Common myeloid progenitor, CD34-positive (primary cell): Measurements from ENCODE around the gene GPRIN2. TPM values are rescaled to one million over a fixed set of nuclear protein-coding genes. Genes with fewer than 3 reads are reported as not detected.
"Not testable (repeated sequence)": the region's sequence is repeated elsewhere in the genome, so short reads cannot be mapped to it uniquely, and the experiment has no call there.

Experiments
- CTCF ChIA-PET: fragments of 350-600 bp; sonication (Branson Sonifier 250); formaldehyde crosslinking; loops from one replicate; lab custom pipeline; 2021; ENCODE audit warnings: antibody characterized with exemption; lab: Charles Lee
- POLR2A ChIA-PET: fragments of 350-600 bp; sonication (Branson Sonifier 250); formaldehyde crosslinking; loops from one replicate; lab custom pipeline; 2021; ENCODE audit warnings: antibody characterized with exemption; lab: Charles Lee
- DNase-seq, 3 donors: peaks; one replicate each; pipeline versions ENCODE4 v3.0.0 to v3.0.0-alpha.2; 2013
- H3K27ac ChIP-seq, 2 experiments: 1 replicate in 1 of 2; 2 replicates in 1 of 2; pipeline ENCODE4 v1.7.0; 2013; ENCODE audit warnings: inconsistent platforms in 2 of 2, low read length in 2 of 2, mild to moderate bottlenecking in 2 of 2, low read depth in 1 of 2, moderate library complexity in 1 of 2; ENCODE audit not compliant: severe bottlenecking in 2 of 2, insufficient read depth in 1 of 2, poor library complexity in 1 of 2
- H3K27me3 ChIP-seq, 5 experiments: replicated peaks in 2 of 5; 1 replicate in 3 of 5; 2 replicates in 2 of 5; pipeline versions ENCODE4 v1.6.1 to v1.7.0; 2013; ENCODE audit warnings: low read length in 4 of 5, mild to moderate bottlenecking in 2 of 5, moderate library complexity in 2 of 5, inconsistent platforms in 1 of 5; ENCODE audit not compliant: insufficient read depth in 5 of 5, control insufficient read depth in 4 of 5
- H3K36me3 ChIP-seq, 4 experiments: 1 replicate in 2 of 4; 2 replicates in 2 of 4; pipeline versions ENCODE4 v1.6.1 to v1.7.0; 2013; ENCODE audit warnings: low read length in 3 of 4, control low read depth in 1 of 4, mild to moderate bottlenecking in 1 of 4; ENCODE audit not compliant: control insufficient read depth in 4 of 4, insufficient read depth in 4 of 4
- H3K4me1 ChIP-seq, 4 experiments: 1 replicate in 3 of 4; 2 replicates in 1 of 4; pipeline versions ENCODE4 v1.6.1 to v1.7.1; 2013; ENCODE audit warnings: low read length in 3 of 4, mild to moderate bottlenecking in 3 of 4, control low read depth in 1 of 4, inconsistent platforms in 1 of 4, moderate library complexity in 1 of 4; ENCODE audit not compliant: control insufficient read depth in 4 of 4, insufficient read depth in 4 of 4; ENCODE audit errors: control extremely low read depth in 1 of 4
- H3K4me3 ChIP-seq, 7 experiments: 1 replicate in 4 of 7; 2 replicates in 3 of 7; pipeline versions ENCODE4 v1.5.1 to v1.7.0; 2013; ENCODE audit warnings: mild to moderate bottlenecking in 7 of 7, low read length in 6 of 7, moderate library complexity in 6 of 7, inconsistent platforms in 2 of 7, low read depth in 2 of 7, control low read depth in 1 of 7; ENCODE audit not compliant: insufficient read depth in 4 of 7, control insufficient read depth in 1 of 7; ENCODE audit errors: extremely low read depth in 1 of 7
- H3K9me3 ChIP-seq, 5 experiments: 1 replicate in 4 of 5; 2 replicates in 1 of 5; pipeline versions ENCODE4 v1.6.1 to v1.7.1; 2013; ENCODE audit warnings: low read length in 4 of 5, mild to moderate bottlenecking in 2 of 5, inconsistent platforms in 1 of 5, low read depth in 1 of 5, moderate library complexity in 1 of 5; ENCODE audit not compliant: control insufficient read depth in 4 of 5, insufficient read depth in 2 of 5; ENCODE audit errors: control extremely low read depth in 1 of 5
- WGBS: methylation state at CpG from one replicate; pipeline ENCODE4 v1.1.5; 2013; ENCODE audit not compliant: insufficient coverage; 5-methylcytosine and 5-hydroxymethylcytosine counted together
- polyA plus RNA-seq: library from polyadenylated mRNA; unstranded; fragments of 120-200 nt; gene quantifications from one replicate; pipeline ENCODE4 v1.2.1, GENCODE V29; 2013

GPRIN2 gene
- polyA plus RNA-seq, result not detected

DNA sequence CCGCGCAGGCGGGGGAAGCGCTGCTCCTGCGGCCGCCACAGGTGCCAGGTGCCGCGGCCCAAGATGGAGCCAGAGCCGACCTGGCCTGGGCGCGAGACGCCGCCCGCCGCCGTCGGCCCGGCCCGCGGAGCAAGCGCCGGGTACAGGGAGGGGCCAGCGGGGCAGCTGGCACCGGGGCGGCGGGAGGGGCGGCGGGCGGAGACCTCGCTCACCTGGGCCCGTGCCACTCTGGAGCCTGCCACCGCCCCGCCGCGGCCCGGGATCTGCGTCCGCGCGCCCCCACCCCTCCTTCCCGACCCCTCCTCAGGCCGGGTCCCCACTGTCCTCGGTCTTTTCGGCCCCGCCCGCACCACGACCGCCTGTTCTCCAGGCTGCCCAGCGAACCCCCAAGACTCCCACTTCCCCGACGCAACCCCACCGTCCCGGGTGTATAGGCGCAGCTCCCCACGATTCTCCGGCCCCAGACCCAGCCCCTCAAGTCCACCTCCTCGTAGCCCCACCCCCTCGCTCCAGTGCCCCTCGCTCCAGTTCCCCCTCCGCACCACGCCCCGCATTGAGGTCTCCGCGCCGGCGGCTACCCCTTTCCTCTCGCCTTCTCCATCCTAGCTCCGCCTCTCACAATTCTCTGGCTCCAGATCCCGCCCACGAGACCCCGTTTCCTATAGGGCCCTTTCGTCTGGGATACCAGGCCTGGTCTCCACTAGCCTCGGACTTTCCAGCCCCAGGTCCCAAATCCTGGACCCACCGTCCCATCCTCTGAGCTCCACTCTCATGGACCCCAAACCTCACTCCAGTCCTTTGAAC is at the start of gene GPRIN2:
GPRIN2 (minus strand) TSS at position 144 of the 804 bp plus-strand sequence. CDS start 5,922 bp downstream, outside the sequence.
- Histone ChIP-seq H3K27ac (no peak within 1 kb of the TSS), H3K27me3 (peaks cover 7 to 87% (median 48%) of the 10 kb centered on the region in 5 experiments), H3K36me3 (no peaks in the 10 kb centered on the region), H3K4me3 (peak within 1 kb of the TSS in 6 of 7 experiments; percentile 28 to 74 (median 58)), H3K4me1 (peaks cover 0 to 14% (median 8%) of the 10 kb centered on the region in 4 experiments), H3K9me3 (no peaks in the 10 kb centered on the region)
- ChIA-PET POLR2A (interaction anchor here (1.2 kb wide), 1 partner anchor 16 kb away, joined by 3 read pairs; no protein-coding TSS in a partner anchor), CTCF (interaction anchor here (1.4 to 2.7 kb wide), 2 partner anchors 12 to 19 kb away, joined by 4 to 9 read pairs; no protein-coding TSS in a partner anchor)
- DNase-seq, result peak in 2 of 3 donors; percentile 27 to 32
- 3% methylated on average over 74 of the region's 74 CpGs for WGBS

DNA sequence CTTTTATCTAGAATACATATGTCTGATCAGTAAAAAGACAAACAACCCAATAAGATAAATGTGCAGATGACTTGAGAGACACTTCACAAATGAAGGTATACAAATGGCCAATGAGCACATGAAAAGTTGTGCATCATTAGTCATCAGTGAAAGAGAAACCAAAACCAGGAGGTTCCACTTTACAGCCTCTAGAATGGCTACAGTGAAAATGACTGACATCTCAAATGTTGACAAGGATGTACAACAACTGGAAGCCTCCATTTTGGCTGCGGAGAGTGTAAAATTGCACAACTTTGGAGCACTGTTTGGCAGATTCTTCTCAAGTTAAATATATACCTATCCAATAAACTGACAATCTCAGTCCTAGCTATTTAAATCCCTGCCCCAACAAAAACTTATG is 44.1 kb upstream of the GPRIN2 start:
- H3K4me3 ChIP-seq, H3K36me3 ChIP-seq, CTCF ChIA-PET, H3K27ac ChIP-seq, POLR2A ChIA-PET, H3K27me3 ChIP-seq, H3K4me1 ChIP-seq, H3K9me3 ChIP-seq, DNase-seq: not testable (repeated sequence)
- no CpG with 5 or more reads among the region's 1 CpG for WGBS

- peak overlapping the region in 4 of 7 experiments; percentile 36 to 68 (median 44) for H3K4me3 ChIP-seq
- DNase-seq, result peak in 1 of 3 donors; percentile 30
These were observed 41.3 kb upstream of the GPRIN2 start for GRCh38 chr10:46597616-46598246.

GRCh38 chr10:46596570-46596969 is 40.1 kb upstream of the GPRIN2 start:
- CTCF ChIA-PET, POLR2A ChIA-PET, H3K27me3 ChIP-seq, H3K27ac ChIP-seq, H3K4me1 ChIP-seq, H3K36me3 ChIP-seq, H3K9me3 ChIP-seq: not testable (repeated sequence)
- H3K4me3 ChIP-seq, result peak overlapping the region in 1 of 7 experiments; percentile 47
- DNase-seq, result peak in 1 of 3 donors; percentile 25
- WGBS, result no CpG with 5 or more reads among the region's 4 CpGs

More at GRCh38 chr10:46597616-46598246, 41.3 kb upstream of the GPRIN2 start:
- H3K4me1 ChIP-seq, H3K9me3 ChIP-seq, H3K27me3 ChIP-seq, H3K36me3 ChIP-seq, POLR2A ChIA-PET, H3K27ac ChIP-seq, CTCF ChIA-PET: not testable (repeated sequence)
- WGBS, result no CpG with 5 or more reads among the region's 44 CpGs

DNA sequence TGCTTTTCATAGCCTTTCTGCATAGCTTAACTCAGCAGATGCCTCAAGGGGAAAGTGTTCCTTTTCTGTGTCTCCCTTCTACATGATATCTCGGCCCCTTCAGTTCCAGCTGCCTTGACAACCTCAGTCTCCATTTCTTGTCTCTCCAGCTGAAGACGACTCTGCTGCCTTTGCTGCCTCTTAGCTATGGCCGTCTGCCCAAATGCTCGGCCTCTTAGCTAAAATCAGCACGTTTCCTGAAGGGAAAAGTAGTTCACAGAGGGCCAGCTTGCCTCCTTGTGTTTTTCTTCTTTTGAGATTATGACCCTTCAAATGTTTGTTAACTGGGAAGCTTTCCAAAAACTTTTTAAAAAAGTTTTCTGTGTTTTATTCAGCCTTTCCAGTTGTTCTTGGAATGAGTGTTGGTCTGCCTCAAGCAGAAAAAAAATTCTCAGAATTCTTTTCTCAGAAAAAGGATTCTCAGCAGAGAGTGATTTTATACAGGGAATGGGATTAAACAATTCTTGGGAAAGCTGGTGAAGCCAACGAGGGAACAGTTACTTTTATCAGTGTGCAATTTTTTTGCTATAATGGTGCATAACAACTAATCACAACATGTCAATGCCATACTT is 38.1 kb upstream of the GPRIN2 start:
- POLR2A ChIA-PET, CTCF ChIA-PET, H3K4me3 ChIP-seq, DNase-seq, H3K27me3 ChIP-seq, H3K27ac ChIP-seq, H3K4me1 ChIP-seq, H3K36me3 ChIP-seq, H3K9me3 ChIP-seq: not testable (repeated sequence)
- no CpG with 5 or more reads among the region's 6 CpGs for WGBS

DNA sequence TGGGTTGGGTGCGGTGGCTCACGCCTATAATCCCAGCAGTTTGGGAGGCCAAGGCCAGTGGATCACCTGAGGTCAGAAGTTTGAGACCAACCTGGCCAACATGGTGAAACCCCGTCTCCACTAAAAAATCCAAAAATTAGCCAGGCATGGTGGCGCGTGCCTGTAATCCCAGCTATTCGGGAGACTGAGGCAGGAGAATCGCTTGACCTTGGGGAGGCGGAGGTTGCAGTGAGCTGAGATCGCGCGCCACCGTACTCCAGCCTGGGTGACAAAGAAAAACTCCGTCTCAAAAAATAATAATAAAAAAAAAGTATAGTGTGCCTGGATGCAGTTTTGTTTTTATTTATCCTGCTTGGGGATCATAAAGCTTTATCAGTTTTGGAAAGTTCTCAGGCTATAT is 36.8 kb upstream of the GPRIN2 start:
- DNase-seq, CTCF ChIA-PET, H3K27ac ChIP-seq, H3K36me3 ChIP-seq, H3K4me1 ChIP-seq, H3K27me3 ChIP-seq, H3K4me3 ChIP-seq, POLR2A ChIA-PET, H3K9me3 ChIP-seq: not testable (repeated sequence)
- WGBS, result no CpG with 5 or more reads among the region's 13 CpGs

- H3K27me3 ChIP-seq, H3K4me1 ChIP-seq, H3K9me3 ChIP-seq, POLR2A ChIA-PET, DNase-seq, CTCF ChIA-PET, H3K4me3 ChIP-seq, H3K27ac ChIP-seq, H3K36me3 ChIP-seq: not testable (repeated sequence)
- WGBS, result no CpG with 5 or more reads among the region's 8 CpGs
These were observed 34.6 kb upstream of the GPRIN2 start for GRCh38 chr10:46591053-46591452.
